ENCODE data around the gene AXIN1.

The AXIN1 gene

GRCh38 chr16:301235-301634 lies 51.3 kb downstream of the AXIN1 start:
- H3K4me3 ChIP-seq (ENCODE audit: low read length) = no peak overlapping the region
- TF ChIP-seq, protein P1, sequence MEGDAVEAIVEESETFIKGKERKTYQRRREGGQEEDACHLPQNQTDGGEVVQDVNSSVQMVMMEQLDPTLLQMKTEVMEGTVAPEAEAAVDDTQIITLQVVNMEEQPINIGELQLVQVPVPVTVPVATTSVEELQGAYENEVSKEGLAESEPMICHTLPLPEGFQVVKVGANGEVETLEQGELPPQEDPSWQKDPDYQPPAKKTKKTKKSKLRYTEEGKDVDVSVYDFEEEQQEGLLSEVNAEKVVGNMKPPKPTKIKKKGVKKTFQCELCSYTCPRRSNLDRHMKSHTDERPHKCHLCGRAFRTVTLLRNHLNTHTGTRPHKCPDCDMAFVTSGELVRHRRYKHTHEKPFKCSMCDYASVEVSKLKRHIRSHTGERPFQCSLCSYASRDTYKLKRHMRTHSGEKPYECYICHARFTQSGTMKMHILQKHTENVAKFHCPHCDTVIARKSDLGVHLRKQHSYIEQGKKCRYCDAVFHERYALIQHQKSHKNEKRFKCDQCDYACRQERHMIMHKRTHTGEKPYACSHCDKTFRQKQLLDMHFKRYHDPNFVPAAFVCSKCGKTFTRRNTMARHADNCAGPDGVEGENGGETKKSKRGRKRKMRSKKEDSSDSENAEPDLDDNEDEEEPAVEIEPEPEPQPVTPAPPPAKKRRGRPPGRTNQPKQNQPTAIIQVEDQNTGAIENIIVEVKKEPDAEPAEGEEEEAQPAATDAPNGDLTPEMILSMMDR (conservative IDR thresholded peaks at IDR 0.05; ENCODE audit: low read depth, low read length) = no peak
- DNase-seq (ENCODE audit: low read depth) = no peak

DNA sequence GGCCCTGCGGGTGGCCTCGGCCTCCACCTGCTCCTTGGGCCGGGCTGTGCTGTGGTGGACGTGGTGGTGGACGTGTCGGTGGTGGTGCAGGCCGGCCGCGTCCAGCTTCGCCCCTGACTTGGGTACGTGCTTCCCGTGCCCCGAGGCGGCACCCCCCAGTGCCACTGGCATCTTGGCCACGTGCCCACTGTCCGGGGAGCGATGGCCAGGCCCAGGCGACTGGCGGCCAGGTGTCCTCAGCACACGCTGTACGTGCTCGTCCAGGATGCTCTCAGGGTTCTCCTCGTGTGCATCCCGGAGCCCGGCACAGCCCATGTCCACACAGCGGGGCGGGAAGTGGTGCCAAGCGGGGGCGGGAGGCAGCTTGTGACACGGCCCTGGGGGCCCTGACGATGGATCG lies 54.7 kb downstream of the AXIN1 start:
- DNase-seq (ENCODE audit: low read depth) = no peak
- no peak overlapping the region for H3K4me3 ChIP-seq (ENCODE audit: low read length)
- TF ChIP-seq, protein P1 (conservative IDR thresholded peaks at IDR 0.05; ENCODE audit: low read depth, low read length) = no peak

DNA sequence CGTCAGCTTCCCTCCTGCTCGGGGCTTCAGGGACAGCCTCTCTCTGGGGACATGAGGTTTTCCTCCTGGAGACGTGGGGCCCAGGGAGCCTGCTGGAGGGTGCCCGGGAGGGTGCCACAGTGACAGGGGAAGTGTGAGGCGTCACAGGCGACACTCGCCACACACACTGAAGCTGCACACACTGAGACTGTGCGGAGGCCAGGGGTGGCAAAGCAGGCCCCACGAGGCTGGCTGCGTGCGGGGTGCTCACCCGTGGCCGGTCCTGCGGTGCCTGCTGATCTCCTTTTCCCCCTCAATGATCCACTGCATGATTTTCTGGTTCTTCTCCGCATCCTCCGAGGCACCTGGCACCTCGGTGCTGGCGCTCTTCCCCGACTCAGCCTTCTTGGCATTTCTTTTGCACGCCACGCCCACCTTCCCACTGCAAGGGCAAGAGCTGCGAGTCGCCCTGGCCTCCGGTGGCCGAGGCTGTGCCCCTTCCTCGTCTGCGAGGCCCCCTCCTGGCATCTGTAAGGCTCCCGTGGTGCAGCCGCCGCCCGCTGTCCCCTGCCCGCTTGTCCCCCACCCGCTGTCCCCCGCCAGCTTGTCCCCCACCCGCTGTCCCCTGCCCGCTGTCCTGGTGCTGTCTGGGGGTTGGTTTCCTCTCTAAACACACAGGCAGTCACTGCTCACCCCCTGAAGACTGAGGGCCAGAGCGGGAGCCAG lies 55.6 kb downstream of the AXIN1 start:
- TF ChIP-seq, protein P1 (conservative IDR thresholded peaks at IDR 0.05; ENCODE audit: low read depth, low read length) = no peak
- no peak for DNase-seq (ENCODE audit: low read depth)
- no peak overlapping the region for H3K4me3 ChIP-seq (ENCODE audit: low read length)

GRCh38 chr16:296276-296675 lies 56.2 kb downstream of the AXIN1 start:
- no peak overlapping the region for H3K4me3 ChIP-seq (ENCODE audit: low read length)
- TF ChIP-seq, protein P1 (conservative IDR thresholded peaks at IDR 0.05; ENCODE audit: low read depth, low read length) = no peak

DNA sequence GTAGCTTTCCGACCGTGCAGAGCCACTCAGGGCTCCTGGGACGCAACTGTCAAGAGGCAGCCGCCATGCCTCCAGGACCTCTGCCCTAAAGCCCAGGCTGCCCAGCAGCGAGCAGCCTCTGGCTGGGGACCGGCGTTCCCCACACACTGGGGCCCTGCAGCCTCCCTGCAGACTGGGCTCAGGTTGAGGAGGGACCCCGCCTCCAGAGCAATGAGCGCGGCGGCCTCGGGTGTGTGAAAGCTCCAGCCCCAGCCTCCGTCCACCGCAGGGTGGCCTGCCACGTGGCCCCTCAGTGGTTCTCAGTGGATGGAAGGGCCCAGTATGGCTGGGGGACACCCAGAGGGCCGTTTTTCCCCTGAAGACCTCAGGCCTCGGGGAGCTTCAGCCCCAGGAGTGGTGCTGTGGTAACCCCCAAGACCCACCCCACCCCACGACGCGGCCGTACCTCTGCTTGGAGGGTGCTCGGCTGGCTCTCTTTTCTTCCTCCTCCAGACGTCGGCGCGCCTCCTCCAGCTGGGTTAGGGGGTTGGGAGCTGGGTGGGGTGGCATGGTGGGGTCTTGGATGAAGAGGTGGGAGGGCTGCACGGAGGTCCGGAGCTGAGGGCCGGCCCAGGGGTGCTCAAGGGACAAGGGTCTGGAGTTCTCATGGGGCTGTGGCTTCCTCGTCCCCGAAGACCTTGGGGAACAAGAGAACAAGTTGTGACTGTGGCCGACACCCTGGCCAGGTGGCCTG lies 59.3 kb downstream of the AXIN1 start:
- H3K4me3 ChIP-seq (ENCODE audit: low read length) = no peak overlapping the region
- TF ChIP-seq, protein P1 (conservative IDR thresholded peaks at IDR 0.05; ENCODE audit: low read depth, low read length) = no peak
- DNase-seq (ENCODE audit: low read depth) = no peak

More at GRCh38 chr16:296276-296675, 56.2 kb downstream of the AXIN1 start:
- DNase-seq (ENCODE audit: low read depth) = no peak

GRCh38 chr16:291539-291938 lies 61.0 kb downstream of the AXIN1 start:
- no peak overlapping the region for H3K4me3 ChIP-seq (ENCODE audit: low read length)
- TF ChIP-seq, protein P1 (conservative IDR thresholded peaks at IDR 0.05; ENCODE audit: low read depth, low read length) = no peak
- DNase-seq (ENCODE audit: low read depth) = no peak

All from retinal pigment epithelial cell (primary cell).